Progenitor cell of endocrine pancreas (in vitro differentiated cells): ENCODE measurements around the gene BTBD10. TPM values are rescaled to one million over a fixed set of nuclear protein-coding genes. Genes with fewer than 3 reads are reported as not detected.
A peak's percentile ranks its signal among the peaks of the same experiment; 100 is the strongest.

Experiments
- DNase-seq: peaks from one replicate; pipeline ENCODE4 v3.0.0; 2021; ENCODE audit warnings: low spot score; ENCODE audit not compliant: unreplicated experiment
- H3K27ac Mint-ChIP-seq: 2 replicates; pipeline ENCODE4 v1.8.0; 2021; ENCODE audit warnings: mild to moderate bottlenecking, moderate library complexity, mixed read lengths
- H3K27me3 Mint-ChIP-seq: 2 replicates; pipeline ENCODE4 v1.8.0; 2021; ENCODE audit warnings: mixed read lengths
- H3K36me3 Mint-ChIP-seq: 2 replicates; pipeline ENCODE4 v1.8.0; 2022; ENCODE audit warnings: mixed read lengths; ENCODE audit not compliant: insufficient read depth
- H3K4me1 Mint-ChIP-seq: 2 replicates; pipeline ENCODE4 v1.8.0; 2021; ENCODE audit warnings: low read depth, mixed read lengths
- H3K4me3 Mint-ChIP-seq: 2 replicates; pipeline ENCODE4 v1.8.0; 2021; ENCODE audit warnings: low read depth, mild to moderate bottlenecking, moderate library complexity, mixed read lengths
- H3K9me3 Mint-ChIP-seq: 2 replicates; pipeline ENCODE4 v1.8.0; 2021; ENCODE audit warnings: low read depth, mixed read lengths
- CTCF ChIP-seq: fragments of 200-600 bp; sonication (generic); IDR thresholded peaks from one replicate; pipeline ENCODE4 v1.5.0; 2021; ENCODE audit warnings: antibody characterized with exemption, mild to moderate bottlenecking; ENCODE audit not compliant: unreplicated experiment
- total RNA-seq: library from RNA; stranded (reverse); gene quantifications from 2 replicates; pipeline ENCODE4 v1.2.1, GENCODE V29; 2021

BTBD10 gene
- total RNA-seq, 1 donor from 2014 or later, result 31.1 TPM

- H3K27me3 Mint-ChIP-seq, result no peaks in the 10 kb centered on the region
- no peak for TF ChIP-seq CTCF
- DNase-seq, result no peak
- no peak overlapping the region for H3K27ac Mint-ChIP-seq
- peaks cover 19% of the 10 kb centered on the region for H3K36me3 Mint-ChIP-seq
- H3K4me3 Mint-ChIP-seq, result no peak overlapping the region
- peaks cover 3% of the 10 kb centered on the region for H3K4me1 Mint-ChIP-seq
- no peaks in the 10 kb centered on the region for H3K9me3 Mint-ChIP-seq
Observed at GRCh38 chr11:13386567-13386966, 76.5 kb downstream of the BTBD10 start.

- no peak overlapping the region for H3K4me3 Mint-ChIP-seq
- peaks cover 14% of the 10 kb centered on the region for H3K36me3 Mint-ChIP-seq
- no peaks in the 10 kb centered on the region for H3K27me3 Mint-ChIP-seq
- peak; percentile 16 for DNase-seq
- TF ChIP-seq CTCF, result peak; percentile 79
- H3K4me1 Mint-ChIP-seq, result no peaks in the 10 kb centered on the region
- no peaks in the 10 kb centered on the region for H3K9me3 Mint-ChIP-seq
- no peak overlapping the region for H3K27ac Mint-ChIP-seq
Observed at GRCh38 chr11:13384908-13385640, 77.9 kb downstream of the BTBD10 start.

- no peaks in the 10 kb centered on the region for H3K4me1 Mint-ChIP-seq
- H3K9me3 Mint-ChIP-seq, result no peaks in the 10 kb centered on the region
- no peak overlapping the region for H3K27ac Mint-ChIP-seq
- DNase-seq, result no peak
- H3K27me3 Mint-ChIP-seq, result no peaks in the 10 kb centered on the region
- no peak for TF ChIP-seq CTCF
- peaks cover 4% of the 10 kb centered on the region for H3K36me3 Mint-ChIP-seq
- H3K4me3 Mint-ChIP-seq, result no peak overlapping the region
Observed at GRCh38 chr11:13382751-13383150, 80.3 kb downstream of the BTBD10 start.

- peaks cover 4% of the 10 kb centered on the region for H3K36me3 Mint-ChIP-seq
- H3K4me1 Mint-ChIP-seq, result no peaks in the 10 kb centered on the region
- no peak for TF ChIP-seq CTCF
- H3K4me3 Mint-ChIP-seq, result no peak overlapping the region
- H3K27me3 Mint-ChIP-seq, result no peaks in the 10 kb centered on the region
- DNase-seq, result no peak
- no peak overlapping the region for H3K27ac Mint-ChIP-seq
- no peaks in the 10 kb centered on the region for H3K9me3 Mint-ChIP-seq
Observed at GRCh38 chr11:13380731-13381130, 82.3 kb downstream of the BTBD10 start.

GRCh38 chr11:13378316-13378715 lies 84.7 kb downstream of the BTBD10 start:
- no peaks in the 10 kb centered on the region for H3K9me3 Mint-ChIP-seq
- H3K4me3 Mint-ChIP-seq, result no peak overlapping the region
- no peak for DNase-seq
- H3K36me3 Mint-ChIP-seq, result peaks cover 4% of the 10 kb centered on the region
- no peak for TF ChIP-seq CTCF
- no peak overlapping the region for H3K27ac Mint-ChIP-seq
- H3K4me1 Mint-ChIP-seq, result no peaks in the 10 kb centered on the region
- H3K27me3 Mint-ChIP-seq, result no peaks in the 10 kb centered on the region
